OCI-LY3 (cell line): ENCODE results near the gene TMEM247.

ENCODE experiments used
- CTCF ChIP-seq: fragments of 200-600, 300-600 bp; sonication (generic); IDR thresholded peaks from 2 replicates; pipeline ENCODE4 v1.5.1; 2014; ENCODE audit warnings: antibody characterized with exemption, low read length, low read depth
- EZH2phosphoT487 ChIP-seq: fragments of 200-600 bp; shearing (Covaris generic); IDR thresholded peaks from 2 replicates; pipeline ENCODE4 v1.6.1; 2018; ENCODE audit warnings: antibody characterized with exemption, mixed run types, low read depth

- TF ChIP-seq CTCF: no peak
- TF ChIP-seq EZH2phosphoT487: no peak
These were observed at the start of gene TMEM247 for GRCh38 chr2:46479265-46479664.
